Spinal cord (tissue), 10 donors: ENCODE measurements around the gene SPO11. TPM values are rescaled to one million over a fixed set of nuclear protein-coding genes. Genes with fewer than 3 reads are reported as not detected.

ENCODE experiments used
- DNase-seq, 6 donors: peaks; one replicate each; pipeline versions ENCODE4 v3.0.0 to v3.0.0-alpha.2; 2013 to 2015; ENCODE audit warnings: low spot score in 6 of 6, low read depth in 4 of 6
- H3K27ac ChIP-seq: one replicate; pipeline ENCODE4 v1.5.1; 2013; ENCODE audit warnings: low read depth, low read length, control low read depth
- H3K27me3 ChIP-seq: one replicate; pipeline ENCODE4 v1.6.1; 2013; ENCODE audit warnings: low read length; ENCODE audit not compliant: control insufficient read depth, insufficient read depth
- H3K36me3 ChIP-seq: one replicate; pipeline ENCODE4 v1.6.1; 2013; ENCODE audit warnings: low read length; ENCODE audit not compliant: control insufficient read depth, insufficient read depth
- H3K4me1 ChIP-seq: one replicate; pipeline ENCODE4 v1.6.1; 2013; ENCODE audit warnings: low read length; ENCODE audit not compliant: control insufficient read depth, insufficient read depth
- H3K4me3 ChIP-seq: one replicate; pipeline ENCODE4 v1.5.1; 2013; ENCODE audit warnings: low read depth, low read length, control low read depth
- H3K9me3 ChIP-seq: one replicate; pipeline ENCODE4 v1.6.1; 2013; ENCODE audit warnings: low read length; ENCODE audit not compliant: control insufficient read depth, insufficient read depth
- WGBS: methylation state at CpG from one replicate; pipeline ENCODE4 v1.1.5; 2013; ENCODE audit warnings: missing lambda C conversion rate; ENCODE audit not compliant: insufficient coverage; 5-methylcytosine and 5-hydroxymethylcytosine counted together
- polyA plus RNA-seq, 2 donors: library from polyadenylated mRNA; unstranded; fragments of 120-200 nt; gene quantifications; one replicate each; pipeline ENCODE4 v1.2.1, GENCODE V29; 2013; ENCODE audit not compliant: insufficient read length in 2 of 2
- total RNA-seq, 2 donors: library from RNA; depleted of rRNA in 1 of 2; stranded (reverse); fragments of 120-200 nt in 1 of 2; fragments of >200 nt in 1 of 2; gene quantifications; one replicate each; pipeline versions ENCODE4 v1.2.3 to v1.2.4, GENCODE V29; 2013 to 2014
- donor health status: healthy.

Gene SPO11
- total and polyA plus RNA-seq, 4 donors = not detected

GRCh38 chr20:57317316-57317788, 12.3 kb upstream of the SPO11 start:
- peaks cover 10% of the 10 kb centered on the region for H3K4me1 ChIP-seq
- H3K36me3 ChIP-seq = no peaks in the 10 kb centered on the region
- DNase-seq = no peak
- no peak overlapping the region for H3K4me3 ChIP-seq
- no peaks in the 10 kb centered on the region for H3K9me3 ChIP-seq
- no peak overlapping the region for H3K27ac ChIP-seq
- WGBS = 93% methylated on average over 6 of the region's 8 CpGs
- H3K27me3 ChIP-seq = no peaks in the 10 kb centered on the region

GRCh38 chr20:57317789-57318371, 11.7 kb upstream of the SPO11 start:
- WGBS = 82% methylated on average over 7 of the region's 14 CpGs
- H3K27ac ChIP-seq = no peak overlapping the region
- no peaks in the 10 kb centered on the region for H3K27me3 ChIP-seq
- H3K36me3 ChIP-seq = no peaks in the 10 kb centered on the region
- H3K9me3 ChIP-seq = no peaks in the 10 kb centered on the region
- H3K4me1 ChIP-seq = peaks cover 11% of the 10 kb centered on the region
- no peak for DNase-seq
- no peak overlapping the region for H3K4me3 ChIP-seq

GRCh38 chr20:57319584-57319983, 10.0 kb upstream of the SPO11 start:
- 88% methylated on average over 2 of the region's 4 CpGs for WGBS

GRCh38 chr20:57320358-57320757, 9.2 kb upstream of the SPO11 start:
- no peak overlapping the region for H3K27ac ChIP-seq
- peaks cover 17% of the 10 kb centered on the region for H3K4me1 ChIP-seq
- no peaks in the 10 kb centered on the region for H3K27me3 ChIP-seq
- H3K36me3 ChIP-seq = no peaks in the 10 kb centered on the region
- H3K9me3 ChIP-seq = no peaks in the 10 kb centered on the region
- DNase-seq = no peak
- no CpG with 5 or more reads among the region's 3 CpGs for WGBS
- no peak overlapping the region for H3K4me3 ChIP-seq

More at GRCh38 chr20:57319584-57319983, 10.0 kb upstream of the SPO11 start:
- no peak for DNase-seq
- Histone ChIP-seq H3K36me3 (no peaks in the 10 kb centered on the region), H3K27ac (no peak overlapping the region), H3K4me3 (no peak overlapping the region), H3K4me1 (peaks cover 17% of the 10 kb centered on the region), H3K9me3 (no peaks in the 10 kb centered on the region), H3K27me3 (no peaks in the 10 kb centered on the region)

GRCh38 chr20:57321142-57321541, 8.5 kb upstream of the SPO11 start:
- Histone ChIP-seq H3K36me3 (no peaks in the 10 kb centered on the region), H3K4me3 (no peak overlapping the region), H3K27ac (no peak overlapping the region), H3K9me3 (no peaks in the 10 kb centered on the region), H3K4me1 (peaks cover 17% of the 10 kb centered on the region), H3K27me3 (no peaks in the 10 kb centered on the region)
- 100% methylated on average over 1 of the region's 2 CpGs for WGBS
- DNase-seq = no peak

- peaks cover 14% of the 10 kb centered on the region for H3K4me1 ChIP-seq
- WGBS = 100% methylated on average over 1 of the region's 2 CpGs
- DNase-seq = no peak
- H3K36me3 ChIP-seq = no peaks in the 10 kb centered on the region
- no peaks in the 10 kb centered on the region for H3K9me3 ChIP-seq
- H3K4me3 ChIP-seq = no peak overlapping the region
- H3K27me3 ChIP-seq = no peaks in the 10 kb centered on the region
- no peak overlapping the region for H3K27ac ChIP-seq
Measured at GRCh38 chr20:57322476-57322875, 7.1 kb upstream of the SPO11 start.

- H3K4me3 ChIP-seq = no peak overlapping the region
- no peak overlapping the region for H3K27ac ChIP-seq
- peak in 2 of 6 donors; percentile 52 to 54 for DNase-seq
- no peaks in the 10 kb centered on the region for H3K9me3 ChIP-seq
- WGBS = 21% methylated on average over 5 of the region's 6 CpGs
- no peaks in the 10 kb centered on the region for H3K27me3 ChIP-seq
- peaks cover 13% of the 10 kb centered on the region for H3K4me1 ChIP-seq
- H3K36me3 ChIP-seq = no peaks in the 10 kb centered on the region
Measured at GRCh38 chr20:57323034-57323433, 6.6 kb upstream of the SPO11 start.

- no peaks in the 10 kb centered on the region for H3K36me3 ChIP-seq
- no peaks in the 10 kb centered on the region for H3K27me3 ChIP-seq
- WGBS = 90% methylated on average over 3 of the region's 12 CpGs
- H3K4me1 ChIP-seq = peaks cover 7% of the 10 kb centered on the region
- H3K9me3 ChIP-seq = no peaks in the 10 kb centered on the region
- no peak for DNase-seq
- H3K4me3 ChIP-seq = no peak overlapping the region
- no peak overlapping the region for H3K27ac ChIP-seq
Measured at GRCh38 chr20:57325632-57326356, 3.8 kb upstream of the SPO11 start.

GRCh38 chr20:57326667-57327455, 2.7 kb upstream of the SPO11 start:
- H3K4me3 ChIP-seq = no peak overlapping the region
- DNase-seq = no peak
- H3K36me3 ChIP-seq = no peaks in the 10 kb centered on the region
- no peaks in the 10 kb centered on the region for H3K27me3 ChIP-seq
- H3K4me1 ChIP-seq = peaks cover 7% of the 10 kb centered on the region
- no peak overlapping the region for H3K27ac ChIP-seq
- WGBS = 62% methylated on average over 7 of the region's 8 CpGs
- no peaks in the 10 kb centered on the region for H3K9me3 ChIP-seq
